ENCODE results near the gene RAP2A.

DNA sequence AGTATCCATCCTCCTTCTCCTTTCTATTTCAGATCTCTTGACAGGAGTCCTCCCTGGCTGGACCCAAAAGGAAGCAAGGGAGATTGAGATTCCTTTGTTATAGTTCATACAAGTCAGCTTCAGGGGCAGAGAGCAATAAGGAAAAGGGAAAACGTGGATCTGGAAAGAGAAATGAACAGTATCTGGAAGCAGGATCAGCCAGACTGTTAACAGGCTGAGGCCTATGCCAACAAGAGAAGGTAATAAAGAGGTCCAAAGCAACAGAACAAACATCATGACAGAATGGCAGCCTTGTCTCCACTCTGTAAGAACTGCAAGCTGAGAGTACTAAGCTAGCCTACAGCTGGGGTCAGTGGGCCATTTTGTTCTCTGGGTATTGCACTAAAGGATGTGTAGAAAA, 64.5 kb downstream of the RAP2A start:
- TF ChIP-seq, protein P1, sequence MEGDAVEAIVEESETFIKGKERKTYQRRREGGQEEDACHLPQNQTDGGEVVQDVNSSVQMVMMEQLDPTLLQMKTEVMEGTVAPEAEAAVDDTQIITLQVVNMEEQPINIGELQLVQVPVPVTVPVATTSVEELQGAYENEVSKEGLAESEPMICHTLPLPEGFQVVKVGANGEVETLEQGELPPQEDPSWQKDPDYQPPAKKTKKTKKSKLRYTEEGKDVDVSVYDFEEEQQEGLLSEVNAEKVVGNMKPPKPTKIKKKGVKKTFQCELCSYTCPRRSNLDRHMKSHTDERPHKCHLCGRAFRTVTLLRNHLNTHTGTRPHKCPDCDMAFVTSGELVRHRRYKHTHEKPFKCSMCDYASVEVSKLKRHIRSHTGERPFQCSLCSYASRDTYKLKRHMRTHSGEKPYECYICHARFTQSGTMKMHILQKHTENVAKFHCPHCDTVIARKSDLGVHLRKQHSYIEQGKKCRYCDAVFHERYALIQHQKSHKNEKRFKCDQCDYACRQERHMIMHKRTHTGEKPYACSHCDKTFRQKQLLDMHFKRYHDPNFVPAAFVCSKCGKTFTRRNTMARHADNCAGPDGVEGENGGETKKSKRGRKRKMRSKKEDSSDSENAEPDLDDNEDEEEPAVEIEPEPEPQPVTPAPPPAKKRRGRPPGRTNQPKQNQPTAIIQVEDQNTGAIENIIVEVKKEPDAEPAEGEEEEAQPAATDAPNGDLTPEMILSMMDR (conservative IDR thresholded peaks at IDR 0.05; ENCODE audit: low read length), result no peak
- TF ChIP-seq EZH2phosphoT487 (IDR thresholded peaks at IDR 0.05; ENCODE audit: borderline replicate concordance, low read depth, low read length), result no peak

Data from OCI-LY7 (cell line).